Measurements from ENCODE around the gene ERGIC1. TPM values are rescaled to one million over a fixed set of nuclear protein-coding genes. Genes with fewer than 3 reads are reported as not detected.

ERGIC1 gene
- total and polyA plus RNA-seq, 2 of the 13 experiments (the other 11 are each of a cell fraction or from before 2014, with no cell fraction given): 78.5 to 184 TPM

DNA sequence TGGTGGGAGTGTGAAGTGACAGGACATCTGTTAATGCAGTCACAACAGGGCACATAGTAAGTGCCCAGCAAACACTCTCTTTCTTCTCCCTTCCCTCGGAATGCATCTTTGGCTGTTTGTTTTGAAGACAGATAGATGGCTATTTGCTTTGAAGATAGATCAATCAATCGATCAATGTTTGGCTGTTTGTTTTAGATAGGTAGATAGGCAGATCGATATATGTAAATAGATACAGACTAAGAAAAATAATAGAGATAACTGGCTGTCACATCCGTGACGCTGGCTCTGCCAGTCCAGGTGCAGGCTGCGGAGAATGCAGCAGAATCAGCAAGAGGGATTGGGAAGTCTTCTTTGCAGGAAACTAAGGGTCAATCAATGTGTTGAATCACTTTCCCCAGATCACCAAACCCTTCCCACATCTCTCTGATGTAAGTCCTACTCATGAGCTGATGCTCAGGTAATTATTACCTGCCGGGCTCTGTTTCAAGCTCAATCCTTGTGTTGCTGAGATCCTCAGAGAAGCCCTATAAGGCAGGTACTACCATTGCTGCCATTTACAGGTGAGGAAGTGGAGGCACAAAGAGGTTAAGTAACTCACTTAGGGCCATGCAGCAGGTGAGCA is 60.8 kb downstream of the ERGIC1 start (continued):
- TF ChIP-seq, protein P1, sequence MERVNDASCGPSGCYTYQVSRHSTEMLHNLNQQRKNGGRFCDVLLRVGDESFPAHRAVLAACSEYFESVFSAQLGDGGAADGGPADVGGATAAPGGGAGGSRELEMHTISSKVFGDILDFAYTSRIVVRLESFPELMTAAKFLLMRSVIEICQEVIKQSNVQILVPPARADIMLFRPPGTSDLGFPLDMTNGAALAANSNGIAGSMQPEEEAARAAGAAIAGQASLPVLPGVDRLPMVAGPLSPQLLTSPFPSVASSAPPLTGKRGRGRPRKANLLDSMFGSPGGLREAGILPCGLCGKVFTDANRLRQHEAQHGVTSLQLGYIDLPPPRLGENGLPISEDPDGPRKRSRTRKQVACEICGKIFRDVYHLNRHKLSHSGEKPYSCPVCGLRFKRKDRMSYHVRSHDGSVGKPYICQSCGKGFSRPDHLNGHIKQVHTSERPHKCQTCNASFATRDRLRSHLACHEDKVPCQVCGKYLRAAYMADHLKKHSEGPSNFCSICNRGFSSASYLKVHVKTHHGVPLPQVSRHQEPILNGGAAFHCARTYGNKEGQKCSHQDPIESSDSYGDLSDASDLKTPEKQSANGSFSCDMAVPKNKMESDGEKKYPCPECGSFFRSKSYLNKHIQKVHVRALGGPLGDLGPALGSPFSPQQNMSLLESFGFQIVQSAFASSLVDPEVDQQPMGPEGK (CRISPR knock-in tag; IDR thresholded peaks at IDR 0.05): 0 out of 2 replicates have a peak, but pooled peaks have one; percentile 28
- TF ChIP-seq AHDC1 (CRISPR knock-in tag; IDR thresholded peaks at IDR 0.05; ENCODE audit: borderline replicate concordance) (peak; percentile 67; the same call in 1 of the 2 replicates), THRA (CRISPR knock-in tag; IDR thresholded peaks at IDR 0.05; ENCODE audit: borderline replicate concordance) (no peak; the same call in 1 of the 2 replicates), TOE1 (CRISPR knock-in tag; IDR thresholded peaks at IDR 0.05) (no peak), SAP130 (CRISPR knock-in tag; IDR thresholded peaks at IDR 0.05; ENCODE audit: low read depth) (0 out of 2 replicates have a peak, but pooled peaks have one; percentile 21), ZNF609 (CRISPR knock-in tag; IDR thresholded peaks at IDR 0.05; ENCODE audit: borderline replicate concordance) (peak; percentile 97)
